Activated CD8-positive, alpha-beta memory T cell treated with anti-CD3 and anti-CD28 coated beads, Interleukin-2, amount 50 U/mL, for 1 hour (primary cell): ENCODE measurements around the gene FBXO38.
"Not testable (repeated sequence)": the region's sequence is repeated elsewhere in the genome, so short reads cannot be mapped to it uniquely, and the experiment has no call there.

Source experiments
- DNase-seq: peaks from one replicate; pipeline ENCODE4 v3.0.0-alpha.2; 2020; ENCODE audit errors: extremely low read depth

Gene FBXO38

DNA sequence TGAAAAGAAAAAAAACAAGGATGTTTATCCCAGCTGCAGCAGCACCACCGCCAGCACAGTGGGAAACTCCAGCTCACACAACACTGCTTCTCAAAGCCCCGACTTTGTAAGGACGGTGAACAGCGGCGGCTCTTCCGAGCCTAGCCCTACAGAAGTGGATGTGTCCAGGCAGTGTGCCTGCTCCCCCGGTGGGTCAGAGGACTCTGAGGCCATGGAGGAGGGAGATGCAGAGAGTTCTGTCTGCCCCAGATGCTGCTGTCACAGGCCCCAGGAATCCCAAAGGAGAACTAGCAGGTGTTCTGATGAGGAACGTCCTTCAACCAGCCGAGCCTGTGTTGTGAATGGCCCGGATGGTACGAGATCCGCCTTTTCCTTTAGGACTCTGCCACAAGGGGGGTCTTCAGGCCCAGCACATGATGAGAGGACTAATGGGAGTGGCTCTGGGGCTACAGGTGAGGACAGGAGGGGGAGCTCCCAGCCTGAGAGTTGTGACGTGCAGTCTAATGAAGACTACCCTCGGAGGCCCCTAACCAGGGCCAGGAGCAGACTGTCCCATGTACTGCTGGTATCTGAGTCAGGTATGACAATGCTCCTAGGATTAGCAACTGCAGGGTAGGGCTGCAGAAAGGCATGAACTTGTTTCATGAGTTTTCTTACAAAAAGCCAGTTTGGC lies 43.7 kb downstream of the FBXO38 start:
- DNase-seq: no peak

DNA sequence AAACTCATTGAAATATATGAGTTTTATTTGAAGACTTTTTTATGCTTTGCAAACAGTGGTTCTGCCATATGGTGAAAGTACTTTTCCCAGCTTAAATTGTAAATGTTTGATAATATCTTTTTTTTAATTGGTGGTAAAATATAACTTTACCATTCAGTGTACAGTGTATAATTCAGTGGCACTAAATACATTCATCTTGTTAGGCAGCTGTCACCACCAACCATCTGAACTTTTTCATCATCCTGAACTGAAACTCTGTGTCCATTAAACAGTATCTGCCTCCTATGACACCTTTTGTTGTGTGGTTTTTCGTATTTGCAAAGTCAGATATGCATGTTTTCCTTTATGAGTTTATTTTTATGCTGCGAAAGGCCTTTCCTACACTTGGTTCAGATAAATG lies 45.1 kb downstream of the FBXO38 start:
- DNase-seq: no peak

DNA sequence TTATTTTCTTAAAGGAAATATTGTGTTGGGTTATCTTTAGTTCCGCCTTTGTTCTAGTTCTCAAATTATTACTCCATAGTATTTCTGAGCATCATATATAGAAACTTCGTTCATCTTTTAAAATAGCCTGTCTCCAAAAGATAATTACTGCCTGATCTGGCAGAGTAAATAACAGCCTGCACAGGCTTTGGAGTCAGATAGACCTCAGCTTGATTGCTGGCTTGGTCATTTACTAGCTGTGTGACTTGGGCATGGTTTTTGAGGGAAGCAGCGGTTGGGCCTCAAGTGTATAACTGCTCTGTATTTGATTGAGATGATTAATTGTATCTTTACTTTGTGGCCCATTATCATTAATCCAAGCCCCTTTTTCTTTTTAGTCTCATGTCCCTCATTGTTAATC lies 50.1 kb downstream of the FBXO38 start:
- DNase-seq: no peak

DNA sequence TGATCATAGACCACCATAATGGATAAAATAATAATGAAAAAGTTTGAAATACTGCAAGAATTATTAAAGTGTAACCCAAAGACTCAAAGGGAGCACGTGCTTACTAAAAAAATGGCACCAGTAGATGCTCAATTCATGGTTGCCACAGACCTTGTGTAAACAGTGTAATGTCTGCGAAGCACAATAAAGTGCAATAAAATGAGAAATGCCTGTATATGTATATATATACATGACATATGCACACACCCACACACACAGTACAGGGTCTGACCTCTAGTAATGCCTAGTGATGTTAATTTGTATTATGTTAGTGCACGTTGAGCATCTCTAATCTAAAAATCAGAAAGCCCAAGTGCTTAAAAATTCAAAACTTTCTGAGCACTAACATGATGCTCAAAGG lies 52.3 kb downstream of the FBXO38 start:
- no peak for DNase-seq

DNA sequence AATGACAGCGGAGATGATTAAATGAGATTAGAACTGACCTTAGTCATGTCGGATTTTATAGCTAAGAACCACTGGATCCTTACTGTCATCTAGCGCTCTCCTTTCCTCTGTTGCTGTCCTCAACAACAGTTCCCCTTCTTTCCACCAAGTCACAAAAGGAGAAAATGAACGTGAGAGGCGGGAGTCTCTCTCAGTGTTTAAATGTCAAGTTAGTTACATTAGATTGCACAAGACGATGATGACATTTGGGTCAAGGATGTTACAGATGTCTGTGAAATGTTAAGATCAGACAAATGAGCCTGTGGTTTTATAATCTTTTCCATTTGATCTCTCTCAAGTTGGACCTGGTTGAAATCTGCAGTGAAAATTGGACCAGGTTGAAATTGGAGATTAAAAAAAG lies 53.5 kb downstream of the FBXO38 start:
- no peak for DNase-seq

DNA sequence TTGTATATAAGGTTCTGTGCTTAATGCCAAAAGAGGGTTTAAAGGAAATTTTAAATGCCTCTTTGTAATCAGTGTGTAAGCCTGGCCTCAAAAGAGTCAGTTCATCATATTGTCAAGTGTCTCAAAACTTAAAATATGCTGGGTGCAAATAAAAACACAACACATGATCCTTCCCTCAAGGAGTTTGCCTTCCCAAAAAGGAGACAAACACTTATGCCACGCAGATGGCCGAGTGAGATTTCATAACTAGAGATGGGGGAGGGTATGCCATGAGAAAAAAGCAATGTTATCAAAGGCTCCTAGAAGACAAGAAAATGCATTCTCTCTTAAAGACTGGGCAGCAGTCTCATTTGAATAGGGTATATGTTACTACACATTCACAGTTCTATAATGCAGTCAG lies 55.2 kb downstream of the FBXO38 start:
- DNase-seq: no peak

DNA sequence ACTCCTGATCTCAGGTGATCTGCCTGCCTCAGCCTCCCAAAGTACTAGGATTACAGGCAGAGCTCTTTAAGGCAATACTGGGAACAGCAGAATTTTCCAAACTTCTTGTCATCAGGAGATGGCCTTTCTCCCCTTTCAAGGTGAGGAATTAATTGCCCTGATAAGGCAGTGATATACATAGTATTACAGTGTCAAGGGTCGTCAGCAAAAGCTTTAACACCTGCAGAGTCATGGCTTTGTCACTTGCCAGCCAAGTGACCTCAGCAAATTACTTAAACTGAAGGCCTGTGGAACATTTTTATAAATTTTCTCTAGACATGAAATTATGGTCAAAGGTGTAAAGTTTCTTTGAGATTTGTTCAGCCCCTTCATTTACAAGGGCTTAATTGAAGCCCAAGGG lies 59.5 kb downstream of the FBXO38 start:
- no peak for DNase-seq

DNA sequence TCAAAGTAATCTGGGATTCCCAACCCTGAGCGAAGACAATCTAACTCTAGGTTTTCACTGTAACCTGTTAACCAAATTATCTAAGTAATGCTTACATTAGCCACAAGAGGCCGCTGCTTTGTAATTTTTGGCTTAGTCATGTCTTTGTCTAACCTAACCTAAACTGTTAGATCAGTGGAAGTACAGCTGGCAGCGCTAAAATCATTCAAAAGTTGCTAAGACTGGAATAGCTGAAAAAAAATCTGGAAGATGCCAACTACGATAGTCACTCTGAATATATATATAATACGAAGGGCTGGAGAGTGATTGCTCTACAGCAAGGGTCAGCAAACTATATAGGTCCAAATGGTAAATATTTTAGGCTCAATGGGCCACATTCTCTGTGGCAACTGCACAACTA lies 60.2 kb downstream of the FBXO38 start:
- DNase-seq: no peak

DNA sequence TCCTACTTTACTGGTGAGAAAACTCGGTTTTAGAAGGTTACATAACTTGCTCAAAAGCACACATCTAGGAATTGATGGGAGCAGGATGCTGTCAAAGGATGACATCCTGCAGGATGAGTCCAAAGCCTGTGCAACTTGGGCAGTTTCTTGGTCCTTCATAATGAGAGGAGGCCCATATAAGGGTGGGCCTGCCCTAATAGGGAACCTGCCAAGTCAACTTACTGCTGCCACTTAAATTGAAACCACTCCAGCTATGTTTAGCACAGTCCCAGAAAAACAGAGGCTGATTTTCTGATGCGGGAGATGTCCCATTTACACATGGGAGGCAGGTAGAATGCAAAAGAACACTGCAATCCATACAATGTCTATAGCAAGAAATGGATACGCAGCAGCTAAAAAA lies 61.8 kb downstream of the FBXO38 start:
- no peak for DNase-seq

DNA sequence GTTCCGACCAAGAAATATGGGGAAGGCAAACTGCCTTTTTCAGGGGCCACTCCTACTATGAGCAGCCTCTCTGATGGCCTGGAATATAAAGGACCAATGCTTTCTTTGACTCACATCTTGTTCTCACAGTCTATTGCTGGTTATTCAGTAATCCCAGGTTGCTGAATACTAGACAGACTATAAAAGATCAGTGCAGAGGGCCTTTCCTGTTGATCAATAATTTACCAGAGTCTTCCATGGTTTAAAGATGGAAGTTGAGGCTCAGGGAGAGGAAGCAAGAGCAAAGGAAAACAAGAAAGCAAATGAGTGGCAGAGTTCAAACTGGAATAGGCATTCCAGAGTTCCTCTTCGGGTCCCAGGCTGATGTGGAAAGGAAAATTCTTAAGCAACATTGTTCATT lies 62.9 kb downstream of the FBXO38 start:
- no peak for DNase-seq

DNA sequence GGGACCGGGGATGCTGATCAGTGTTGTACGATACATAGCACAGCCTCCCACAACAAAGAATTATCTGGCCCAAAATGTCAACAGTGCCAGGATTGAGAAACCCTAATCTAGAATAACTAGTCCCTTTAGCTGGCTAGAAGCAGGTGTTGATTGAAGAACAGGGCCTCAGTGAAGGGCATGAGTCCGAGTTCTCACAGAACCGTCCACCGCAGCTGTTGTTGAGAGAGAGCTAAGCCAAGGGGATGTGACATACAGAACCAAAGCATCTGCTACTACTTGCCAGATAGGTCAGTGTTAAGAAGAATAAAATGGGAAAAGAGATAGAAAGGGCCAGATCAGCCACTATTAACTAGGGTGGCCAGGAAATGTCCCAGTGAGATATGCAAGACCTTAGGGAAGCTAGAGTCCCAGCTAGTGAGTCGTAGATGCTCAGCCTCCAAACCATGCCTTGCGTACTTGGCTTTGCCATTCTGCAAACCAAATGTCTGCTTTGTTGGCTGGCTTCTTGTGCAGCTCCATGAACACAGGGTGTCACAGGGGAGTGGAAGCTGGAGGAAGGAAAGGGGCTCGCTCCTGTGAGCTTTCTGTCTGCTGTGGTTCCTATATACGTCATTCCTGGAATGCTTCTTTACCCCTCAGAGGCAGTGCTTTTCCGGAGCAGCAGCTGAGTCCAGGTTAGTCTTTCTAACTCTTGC lies 68.9 kb downstream of the FBXO38 start:
- DNase-seq: no peak

DNA sequence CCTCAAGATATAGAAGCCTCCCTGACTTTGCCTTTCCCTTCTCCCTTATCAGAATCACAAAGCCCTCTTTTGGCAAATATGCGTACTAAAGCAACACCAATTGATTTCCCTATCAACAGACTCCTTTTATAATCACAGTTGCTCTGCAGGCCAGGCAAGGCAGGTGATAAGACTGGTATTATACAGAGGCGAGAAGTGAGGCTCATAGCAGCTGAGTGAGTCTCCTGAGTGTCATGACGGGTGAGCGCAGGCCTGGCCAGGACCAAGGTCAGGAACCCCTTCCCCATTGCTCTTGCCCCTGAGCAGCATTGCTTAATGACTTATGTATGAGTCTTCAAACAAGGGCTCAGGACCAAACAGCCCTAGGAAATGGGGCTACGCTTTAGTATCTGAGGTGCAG lies 70.8 kb downstream of the FBXO38 start:
- DNase-seq: no peak

DNA sequence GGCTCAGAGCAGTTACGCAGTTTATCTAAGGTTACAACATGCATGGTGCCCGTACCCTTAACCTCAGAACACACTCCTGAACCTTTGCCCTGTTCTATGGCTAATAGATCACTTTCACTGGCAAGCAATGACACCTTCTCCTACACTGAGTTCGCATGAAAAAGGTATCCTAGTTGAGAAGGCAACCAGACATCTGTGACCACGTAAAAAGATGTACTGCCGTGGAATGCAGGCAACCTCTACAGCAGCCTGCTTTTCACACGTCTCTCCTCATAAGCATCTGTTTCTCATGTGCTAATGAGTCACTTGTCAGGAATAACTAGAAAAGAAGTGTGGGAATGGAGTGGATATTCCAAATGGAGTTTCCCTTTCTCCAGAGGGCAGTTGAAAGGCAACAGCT lies 71.4 kb downstream of the FBXO38 start:
- DNase-seq: no peak

DNA sequence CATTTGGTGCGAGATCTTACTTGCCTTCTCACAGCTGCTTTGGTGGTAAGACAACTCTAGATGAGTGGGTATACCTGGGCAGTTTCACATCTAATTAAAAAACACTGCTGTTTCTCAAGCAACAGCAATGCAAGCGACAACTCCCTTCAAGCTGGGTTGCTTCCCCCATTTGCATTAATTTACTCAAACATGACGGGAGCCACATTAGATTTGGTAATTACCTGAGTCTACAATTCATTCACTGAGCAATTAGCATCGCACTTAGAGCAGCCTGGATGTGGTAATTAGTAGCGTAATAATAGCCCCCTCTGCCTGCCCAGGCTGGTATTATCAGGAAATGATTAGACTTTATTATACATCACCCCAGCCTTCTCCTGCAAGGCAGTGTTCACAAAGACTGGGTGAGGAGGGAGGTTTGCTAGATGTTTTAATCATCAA lies 73.4 kb downstream of the FBXO38 start:
- no peak for DNase-seq

DNA sequence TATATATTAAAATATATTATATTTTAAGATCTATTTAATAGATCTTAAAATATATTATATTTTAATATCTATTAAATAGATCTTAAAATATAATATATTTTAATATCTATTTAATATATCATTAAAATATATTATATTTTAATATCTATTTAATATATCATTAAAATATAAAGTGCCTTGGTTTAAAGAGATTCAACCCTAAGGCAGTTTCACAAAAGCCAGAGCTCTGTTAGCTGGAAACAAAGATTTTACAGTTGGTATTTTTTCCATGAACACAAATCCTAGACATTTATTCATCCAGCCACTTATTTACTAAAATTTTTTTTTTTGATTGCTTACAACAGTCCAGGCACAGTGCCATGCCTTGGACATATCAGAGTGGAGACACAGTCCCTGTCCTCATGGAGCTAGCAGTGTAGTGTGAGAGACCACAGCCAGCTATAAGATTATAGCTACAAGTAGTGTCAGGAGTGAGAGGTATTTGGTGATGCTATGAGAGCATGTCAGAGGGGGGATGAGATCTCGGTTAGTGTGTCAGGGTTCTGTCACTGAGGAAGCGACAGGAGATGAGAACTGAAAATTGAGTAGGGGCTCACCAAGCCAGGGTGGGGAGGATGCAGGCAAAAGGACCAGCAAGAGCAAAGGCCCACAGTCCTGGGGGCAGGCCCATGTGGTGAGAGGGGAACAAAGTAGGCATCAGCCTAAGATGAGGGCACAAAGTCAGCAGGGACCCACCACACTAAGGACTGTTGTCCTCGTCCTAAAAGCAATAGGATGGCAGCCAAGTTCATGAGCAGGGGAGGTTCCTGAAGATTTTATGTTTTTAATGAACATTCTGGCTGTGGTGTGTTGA lies 74.5 kb downstream of the FBXO38 start:
- no peak for DNase-seq

DNA sequence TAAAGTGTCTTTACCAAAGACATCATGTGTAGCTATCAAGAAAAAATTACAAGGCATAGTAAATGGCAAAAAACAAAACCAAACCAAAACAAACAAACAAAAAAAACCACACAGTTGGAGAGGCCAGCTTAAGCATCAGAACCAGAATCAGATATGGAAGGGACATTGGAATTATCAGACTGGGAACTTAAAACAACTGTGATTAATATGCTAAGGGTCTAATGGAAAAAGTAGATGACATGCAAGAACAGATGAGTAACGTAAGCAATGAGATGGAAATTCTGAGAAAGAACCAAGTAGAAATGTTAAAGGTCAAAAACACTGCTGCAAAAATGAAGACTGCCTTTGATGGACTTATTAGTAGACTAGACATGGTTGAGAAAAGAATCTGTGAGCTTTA lies 75.9 kb downstream of the FBXO38 start:
- DNase-seq: no peak

DNA sequence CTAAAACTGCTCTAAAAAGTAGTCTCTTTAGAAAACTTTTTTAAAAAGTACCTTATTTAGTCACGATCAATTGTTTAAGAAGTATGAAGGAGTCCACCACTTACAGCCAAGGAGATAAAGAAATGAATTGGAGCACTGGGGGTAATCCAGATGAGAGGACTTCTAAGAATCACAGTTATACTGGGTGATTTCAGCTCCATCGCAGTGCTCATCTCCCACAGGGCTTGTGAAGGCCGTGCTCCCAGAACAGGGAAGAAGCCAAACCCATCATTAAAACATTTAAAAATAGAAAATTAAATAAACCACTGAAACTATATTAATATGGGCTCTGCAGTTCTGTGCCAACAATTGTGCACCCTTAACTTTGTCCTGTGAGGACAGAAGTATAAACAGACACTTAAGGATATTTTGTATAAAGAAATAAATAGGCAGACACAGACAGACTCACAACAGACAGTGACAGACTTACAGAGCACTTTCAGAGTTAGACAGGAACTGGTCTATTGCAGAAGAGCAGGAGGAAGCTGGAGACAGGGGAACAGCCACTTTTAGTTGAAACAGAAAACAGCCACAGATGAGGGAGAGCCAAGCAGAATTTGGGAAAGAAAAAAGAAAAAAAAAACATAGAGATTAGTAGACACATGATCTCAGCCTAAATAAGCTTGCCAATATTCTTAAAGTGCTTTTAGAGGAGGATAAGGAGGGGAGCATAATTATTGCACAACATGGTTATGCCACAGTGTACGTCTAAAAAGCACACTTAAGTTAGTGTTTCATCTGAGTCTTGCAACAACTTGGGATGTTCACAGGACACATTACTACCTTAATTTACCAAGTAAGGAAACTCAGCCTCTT lies 81.8 kb downstream of the FBXO38 start:
- DNase-seq: no peak

DNA sequence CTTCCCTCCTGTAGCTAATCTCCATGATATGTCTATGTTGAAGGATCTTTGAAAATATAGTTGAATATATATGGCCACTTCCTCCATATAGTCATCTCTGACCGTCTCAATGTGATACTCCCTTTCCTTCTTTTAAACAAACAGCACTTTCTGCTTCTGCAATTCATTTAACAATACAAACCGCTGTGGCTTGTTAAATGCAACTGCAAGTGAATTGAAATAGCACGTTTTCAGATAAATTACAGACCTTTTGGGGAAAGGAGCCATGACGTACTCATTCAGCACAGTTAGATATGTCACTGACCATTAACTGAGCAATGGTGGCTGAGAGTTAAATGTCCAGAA lies 82.5 kb downstream of the FBXO38 start:
- no peak for DNase-seq

DNA sequence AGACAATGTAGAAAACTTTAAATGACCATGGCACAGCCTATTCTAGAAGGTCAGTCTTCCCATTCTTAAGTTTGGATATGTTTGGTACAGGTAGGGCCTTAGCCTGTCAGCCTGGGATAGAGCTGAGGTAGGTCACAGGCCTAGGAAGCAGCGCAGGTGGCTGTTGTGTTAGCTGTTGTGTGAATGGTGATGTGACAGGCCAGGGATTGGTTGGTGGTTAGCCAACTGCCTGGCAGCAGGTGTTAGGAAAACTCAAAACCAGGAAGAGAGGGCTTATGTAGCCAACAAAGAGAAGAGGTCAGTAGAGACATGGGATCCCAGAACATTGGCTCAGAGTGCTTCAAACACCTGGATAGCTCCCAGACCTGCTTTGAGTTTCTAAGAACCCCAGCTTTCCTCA lies 84.2 kb downstream of the FBXO38 start:
- DNase-seq: no peak

DNA sequence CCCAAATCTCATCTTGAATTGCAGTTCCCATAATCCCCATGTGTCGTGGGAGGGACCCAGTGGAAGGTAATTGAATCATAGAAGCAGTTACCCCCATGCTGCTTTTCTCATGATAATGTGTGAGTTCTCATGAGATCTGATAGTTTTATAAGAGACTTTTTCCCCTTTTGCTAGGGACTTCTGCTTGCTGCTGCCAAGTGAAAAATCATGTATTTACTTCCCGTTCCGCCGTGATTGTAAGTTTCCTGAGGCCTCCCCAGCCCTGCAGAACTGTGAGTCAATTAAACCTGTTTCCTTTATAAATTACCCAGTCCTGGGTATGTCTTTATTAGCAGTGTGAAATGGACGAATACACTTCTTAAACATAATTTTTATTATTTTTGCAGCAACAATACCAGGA lies 85.0 kb downstream of the FBXO38 start:
- DNase-seq: not testable (repeated sequence)

DNA sequence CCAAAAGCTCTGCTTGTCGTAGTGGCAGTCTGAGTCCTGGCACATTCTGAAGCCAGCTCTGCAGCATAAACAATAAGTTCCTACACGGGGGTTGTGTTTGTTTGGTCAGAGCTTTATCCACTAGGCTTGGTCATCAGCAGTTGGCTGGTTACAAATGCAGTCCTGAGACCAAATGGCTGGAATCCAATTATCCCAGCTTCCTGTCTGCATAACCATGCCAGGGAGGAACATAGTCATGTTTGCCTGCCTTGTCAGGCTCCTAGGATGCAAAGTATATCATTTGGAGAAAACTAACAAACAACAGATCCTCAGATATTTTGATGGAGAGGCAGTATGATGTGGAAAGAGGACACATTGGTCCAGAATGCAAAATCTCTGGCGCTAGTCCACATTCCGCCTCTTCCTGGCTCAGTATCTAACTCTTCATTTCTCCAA lies 85.8 kb downstream of the FBXO38 start:
- no peak for DNase-seq

DNA sequence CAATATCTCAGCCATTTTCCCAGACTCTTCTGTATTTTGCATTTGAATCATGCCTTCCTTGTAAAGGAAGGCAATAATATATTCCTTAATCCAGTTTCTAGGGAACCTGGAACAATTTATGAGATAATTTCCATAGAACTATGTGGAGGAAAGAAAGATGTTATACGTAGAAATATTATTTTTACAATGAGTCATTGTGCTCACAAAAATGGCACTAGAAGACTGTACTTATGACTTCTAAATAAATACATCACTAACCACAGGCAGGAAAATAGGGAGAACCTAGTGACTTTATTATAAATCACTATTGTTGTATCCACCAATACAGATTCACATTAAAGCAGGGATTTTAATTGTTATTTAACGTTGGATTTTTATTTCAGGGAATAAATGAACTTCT lies 87.6 kb downstream of the FBXO38 start:
- DNase-seq: no peak
